Stimulated activated CD8-positive, alpha-beta memory T cell treated with anti-CD3 and anti-CD28 coated beads, Interleukin-15, amount 100 ng/mL, for 24 hours (primary cell): ENCODE measurements around the gene SLC6A7.
"Not testable (repeated sequence)": the region's sequence is repeated elsewhere in the genome, so short reads cannot be mapped to it uniquely, and the experiment has no call there.

Experiments
- DNase-seq: peaks from one replicate; pipeline ENCODE4 v3.0.0-alpha.2; 2020; ENCODE audit warnings: low read depth

The SLC6A7 gene

GRCh38 chr5:150219142-150219541 is 29.3 kb downstream of the SLC6A7 start:
- DNase-seq, result no peak

GRCh38 chr5:150219861-150220260 is 30.0 kb downstream of the SLC6A7 start:
- DNase-seq, result no peak

- DNase-seq, result no peak
These were observed 31.6 kb downstream of the SLC6A7 start for GRCh38 chr5:150221471-150221870.

- DNase-seq, result no peak
These were observed 33.0 kb downstream of the SLC6A7 start for GRCh38 chr5:150222906-150223305.

GRCh38 chr5:150223474-150223873 is 33.6 kb downstream of the SLC6A7 start:
- no peak for DNase-seq

GRCh38 chr5:150224483-150225027 is 34.7 kb downstream of the SLC6A7 start:
- no peak for DNase-seq

GRCh38 chr5:150227036-150227435 is 37.2 kb downstream of the SLC6A7 start:
- no peak for DNase-seq

- DNase-seq, result no peak
These were observed 37.9 kb downstream of the SLC6A7 start for GRCh38 chr5:150227606-150228273.

GRCh38 chr5:150229571-150229970 is 39.7 kb downstream of the SLC6A7 start:
- no peak for DNase-seq

GRCh38 chr5:150230842-150231241 is 41.0 kb downstream of the SLC6A7 start:
- DNase-seq, result no peak

- DNase-seq, result not testable (repeated sequence)
These were observed 43.8 kb downstream of the SLC6A7 start for GRCh38 chr5:150233706-150234105.

- DNase-seq, result no peak
These were observed 45.0 kb downstream of the SLC6A7 start for GRCh38 chr5:150234576-150235499.

- DNase-seq, result no peak
These were observed 45.6 kb downstream of the SLC6A7 start for GRCh38 chr5:150235500-150235854.

- no peak for DNase-seq
These were observed 46.5 kb downstream of the SLC6A7 start for GRCh38 chr5:150236313-150236712.

GRCh38 chr5:150236981-150237754 is 47.3 kb downstream of the SLC6A7 start:
- no peak for DNase-seq

- DNase-seq, result no peak
These were observed 48.8 kb downstream of the SLC6A7 start for GRCh38 chr5:150238646-150239045.

GRCh38 chr5:150239099-150239793 is 49.4 kb downstream of the SLC6A7 start:
- no peak for DNase-seq

GRCh38 chr5:150239794-150240122 is 49.9 kb downstream of the SLC6A7 start:
- DNase-seq, result no peak

GRCh38 chr5:150241298-150242160 is 51.7 kb downstream of the SLC6A7 start:
- no peak for DNase-seq

- DNase-seq, result no peak
These were observed 52.5 kb downstream of the SLC6A7 start for GRCh38 chr5:150242251-150242894.
